Keratinocyte (primary cell): ENCODE results near the gene GALNT14. TPM values are rescaled to one million over a fixed set of nuclear protein-coding genes. Genes with fewer than 3 reads are reported as not detected.

Experiments used
- DNase-seq: peaks from one replicate; pipeline ENCODE4 v3.0.0-alpha.2; 2011; ENCODE audit warnings: low read depth, missing footprints, low spot score
- FAIRE-seq: peaks from 2 replicates; lab custom pipeline; 2011; peaks lifted over from hg19 to GRCh38; lab: Jason Lieb, UNC
- H2AFZ ChIP-seq: 2 replicates; pipeline ENCODE4 v1.6.0; 2012; ENCODE audit warnings: low read length, control low read depth, inconsistent platforms; ENCODE audit not compliant: control insufficient read depth
- H3K27ac ChIP-seq: 2 replicates; pipeline ENCODE4 v1.5.1; 2011; ENCODE audit warnings: low read length; ENCODE audit not compliant: control insufficient read depth, insufficient read depth
- H3K27me3 ChIP-seq: 3 replicates; pipeline ENCODE4 v1.6.0; 2011; ENCODE audit warnings: low read length; ENCODE audit not compliant: control insufficient read depth, insufficient read depth; ENCODE audit errors: extremely low read depth
- H3K36me3 ChIP-seq, 2 experiments: 2 replicates in 1 of 2; 3 replicates in 1 of 2; pipeline ENCODE4 v1.5.1; 2011; ENCODE audit warnings: low read length in 2 of 2, mild to moderate bottlenecking in 1 of 2; ENCODE audit not compliant: control insufficient read depth in 2 of 2, insufficient read depth in 2 of 2; ENCODE audit errors: extremely low read depth in 1 of 2
- H3K4me1 ChIP-seq: 3 replicates; pipeline ENCODE4 v1.5.1; 2011; ENCODE audit warnings: low read length; ENCODE audit not compliant: control insufficient read depth, insufficient read depth; ENCODE audit errors: extremely low read depth
- H3K4me2 ChIP-seq: 3 replicates; pipeline ENCODE4 v1.6.0; 2011; ENCODE audit warnings: low read depth, low read length; ENCODE audit not compliant: control insufficient read depth, insufficient read depth; ENCODE audit errors: extremely low read depth
- H3K4me3 ChIP-seq, 3 experiments: fragments of 200-600 bp in 1 of 3; sonication (generic) in 1 of 3; 2 replicates in 2 of 3; 3 replicates in 1 of 3; pipeline ENCODE4 v1.5.1; 2011 to 2016; ENCODE audit warnings: low read length in 3 of 3, mild to moderate bottlenecking in 3 of 3, control low read depth in 2 of 3, inconsistent platforms in 1 of 3, low read depth in 1 of 3, mixed read lengths in 1 of 3, mixed run types in 1 of 3, moderate library complexity in 1 of 3; ENCODE audit not compliant: control insufficient read depth in 2 of 3, insufficient read depth in 2 of 3; ENCODE audit errors: extremely low read depth in 1 of 3
- H3K79me2 ChIP-seq: 2 replicates; pipeline ENCODE4 v1.6.0; 2012; ENCODE audit warnings: low read length; ENCODE audit not compliant: control insufficient read depth, insufficient read depth
- H3K9ac ChIP-seq: 3 replicates; pipeline ENCODE4 v1.6.0; 2011; ENCODE audit warnings: low read length; ENCODE audit not compliant: control insufficient read depth, insufficient read depth; ENCODE audit errors: extremely low read depth
- H3K9me1 ChIP-seq: 3 replicates; pipeline ENCODE4 v1.6.0; 2011; ENCODE audit warnings: low read length; ENCODE audit not compliant: control insufficient read depth, insufficient read depth; ENCODE audit errors: extremely low read depth
- H3K9me3 ChIP-seq: 2 replicates; pipeline ENCODE4 v1.5.1; 2012; ENCODE audit warnings: low read depth, low read length; ENCODE audit not compliant: control insufficient read depth
- H4K20me1 ChIP-seq: 3 replicates; pipeline ENCODE4 v1.6.0; 2011; ENCODE audit warnings: low read length; ENCODE audit not compliant: control insufficient read depth, insufficient read depth; ENCODE audit errors: extremely low read depth
- CTCF ChIP-seq, 3 experiments: IDR thresholded peaks in 1 of 3; conservative IDR thresholded peaks in 1 of 3; optimal IDR thresholded peaks in 1 of 3; 2 replicates in 2 of 3; 3 replicates in 1 of 3; pipeline versions ENCODE3 to v1.5.1; 2011; ENCODE audit warnings: low read length in 3 of 3, mild to moderate bottlenecking in 3 of 3, moderate library complexity in 2 of 3, control low read depth in 1 of 3, inconsistent platforms in 1 of 3; ENCODE audit not compliant: insufficient read depth in 2 of 3; ENCODE audit errors: extremely low read depth in 1 of 3
- EZH2 ChIP-seq: IDR thresholded peaks from one replicate; pipeline ENCODE4 v1.6.1; 2012; ENCODE audit warnings: inconsistent platforms, mild to moderate bottlenecking, low read length, moderate library complexity
- dilution Hi-C: fragments of 300-500 bp; cut with MboI; formaldehyde crosslinking; loops from one replicate; pipeline ENCODE4 v1.7.0; 2020; ENCODE audit warnings: low sequenced_read_pairs; ENCODE audit not compliant: extremely low pct_ligation_motif_present
- polyA plus RNA-seq, 5 experiments: library from polyadenylated mRNA; depleted of rRNA in 3 of 5; stranded (reverse) in 3 of 5; stranded (forward) in 1 of 5; unstranded in 1 of 5; fragments of >200 nt; gene quantifications; 1 replicate in 1 of 5; 2 replicates in 3 of 5; 3 replicates in 1 of 5; pipeline versions ENCODE4 v1.2.1 to v1.2.3, GENCODE V29; 2011 to 2012; ENCODE audit warnings: missing spikeins in 2 of 5, low read depth in 1 of 5, low replicate concordance in 1 of 5

GALNT14 gene
- polyA plus RNA-seq, 1 donor (not counting 4 experiments of a cell fraction or from before 2014, with no cell fraction given) = 27.4 TPM

- Histone ChIP-seq H3K27ac (no peak overlapping the region), H3K9me1 (no peaks in the 10 kb centered on the region), H3K27me3 (no peaks in the 10 kb centered on the region), H3K4me3 (no peak overlapping the region), H3K9me3 (no peaks in the 10 kb centered on the region), H3K36me3 (no peaks in the 10 kb centered on the region), H3K9ac (no peak overlapping the region), H2AFZ (no peak overlapping the region), H4K20me1 (no peaks in the 10 kb centered on the region), H3K4me2 (no peak overlapping the region), H3K4me1 (no peaks in the 10 kb centered on the region), H3K79me2 (no peaks in the 10 kb centered on the region)
- dilution Hi-C loops = no loop called here
- FAIRE-seq (no peak), DNase-seq (no peak)
- TF ChIP-seq EZH2 = no peak
- TF ChIP-seq CTCF (optimal IDR thresholded peaks at IDR 0.05 in 1 of 3, IDR thresholded peaks at IDR 0.05 in 1 of 3, conservative IDR thresholded peaks at IDR 0.05 in 1 of 3; ENCODE audit: extremely low read depth in 1 of 3, insufficient read depth in 2 of 3, low read length in 3 of 3) = no peak
Observed at GRCh38 chr2:30934066-30934465, 204.2 kb downstream of the GALNT14 start.

- FAIRE-seq = no peak
- Histone ChIP-seq H3K9me3 (no peaks in the 10 kb centered on the region), H3K27ac (no peak overlapping the region), H3K36me3 (peaks cover 0 to 2% of the 10 kb centered on the region in 2 experiments), H4K20me1 (no peaks in the 10 kb centered on the region), H3K4me1 (no peaks in the 10 kb centered on the region), H3K9ac (no peak overlapping the region), H3K79me2 (no peaks in the 10 kb centered on the region), H3K4me3 (no peak overlapping the region), H2AFZ (no peak overlapping the region), H3K27me3 (no peaks in the 10 kb centered on the region), H3K9me1 (no peaks in the 10 kb centered on the region), H3K4me2 (no peak overlapping the region)
- no peak for DNase-seq
- dilution Hi-C loops = no loop called here
- TF ChIP-seq EZH2 (no peak), CTCF (optimal IDR thresholded peaks at IDR 0.05 in 1 of 3, IDR thresholded peaks at IDR 0.05 in 1 of 3, conservative IDR thresholded peaks at IDR 0.05 in 1 of 3; ENCODE audit: extremely low read depth in 1 of 3, insufficient read depth in 2 of 3, low read length in 3 of 3) (no peak)
Observed at GRCh38 chr2:30933496-30933895, 204.7 kb downstream of the GALNT14 start.
